Activated T-cell treated with anti-CD3 and anti-CD28 coated beads, Interleukin-2, amount 50 U/mL, for 48 hours (primary cell): ENCODE measurements around the gene CENPT.
"Not testable (repeated sequence)": the region's sequence is repeated elsewhere in the genome, so short reads cannot be mapped to it uniquely, and the experiment has no call there.

Experiments used
- DNase-seq, 2 experiments: peaks; one replicate each; pipeline ENCODE4 v3.0.0-alpha.2; 2020

CENPT gene

GRCh38 chr16:67846063-67846319 is 1.5 kb downstream of the CENPT start:
- no peak for DNase-seq

- peak in 1 of 2 experiments; percentile 32 for DNase-seq
Observed at GRCh38 chr16:67845291-67846062, 2.0 kb downstream of the CENPT start.

- peak in 1 of 2 experiments; percentile 23 for DNase-seq
Observed at GRCh38 chr16:67844497-67844896, 3.0 kb downstream of the CENPT start.

- DNase-seq: no peak
Observed at GRCh38 chr16:67843343-67843765, 4.1 kb downstream of the CENPT start.

- peak; percentile 72 to 77 for DNase-seq
Observed at GRCh38 chr16:67842509-67843342, 4.8 kb downstream of the CENPT start.

- peak; percentile 96 to 98 for DNase-seq
Observed at GRCh38 chr16:67841816-67842508, 5.5 kb downstream of the CENPT start, which contains the start of gene THAP11. Gene THAP11 (plus strand): TSS chr16:67842320. CDS start chr16:67842555, 235 bp downstream.

GRCh38 chr16:67841198-67841815 is 6.2 kb downstream of the CENPT start:
- DNase-seq: no peak

GRCh38 chr16:67837811-67838210 is 9.7 kb downstream of the CENPT start:
- no peak for DNase-seq

GRCh38 chr16:67837190-67837589 is 10.3 kb downstream of the CENPT start:
- DNase-seq: not testable (repeated sequence)

GRCh38 chr16:67834242-67834614 is 13.3 kb downstream of the CENPT start:
- no peak for DNase-seq

- DNase-seq: peak; percentile 97
Observed at GRCh38 chr16:67833415-67834241, 13.9 kb downstream of the CENPT start.

GRCh38 chr16:67833030-67833414 is 14.5 kb downstream of the CENPT start:
- no peak for DNase-seq

GRCh38 chr16:67828651-67829050 is 18.8 kb downstream of the CENPT start:
- DNase-seq: no peak

- DNase-seq: no peak
Observed at GRCh38 chr16:67825906-67826305, 21.6 kb downstream of the CENPT start.

GRCh38 chr16:67825119-67825518 is 22.4 kb downstream of the CENPT start:
- DNase-seq: no peak

- no peak for DNase-seq
Observed at GRCh38 chr16:67822511-67822910, 25.0 kb downstream of the CENPT start.

GRCh38 chr16:67820608-67821259 is 26.8 kb downstream of the CENPT start:
- no peak for DNase-seq

- DNase-seq: no peak
Observed at GRCh38 chr16:67814567-67814966, 32.9 kb downstream of the CENPT start.

- no peak for DNase-seq
Observed at GRCh38 chr16:67811899-67812298, 35.6 kb downstream of the CENPT start.

GRCh38 chr16:67807148-67807682 is 40.3 kb downstream of the CENPT start:
- DNase-seq: no peak

- peak; percentile 95 to 96 for DNase-seq
Observed at GRCh38 chr16:67806428-67807147, 40.9 kb downstream of the CENPT start, which contains the start of the genes RANBP10 and TSNAXIP1. Gene RANBP10 (minus strand): TSS chr16:67806560. CDS start chr16:67806536, 24 bp downstream. Gene TSNAXIP1 (plus strand): TSS chr16:67806889. CDS start chr16:67807150, 261 bp downstream.
